8988T (cell line): ENCODE measurements around the gene SOBP.

Experiments used
- DNase-seq: peaks from one replicate; pipeline ENCODE4 v3.0.0; 2011

Gene SOBP

DNA sequence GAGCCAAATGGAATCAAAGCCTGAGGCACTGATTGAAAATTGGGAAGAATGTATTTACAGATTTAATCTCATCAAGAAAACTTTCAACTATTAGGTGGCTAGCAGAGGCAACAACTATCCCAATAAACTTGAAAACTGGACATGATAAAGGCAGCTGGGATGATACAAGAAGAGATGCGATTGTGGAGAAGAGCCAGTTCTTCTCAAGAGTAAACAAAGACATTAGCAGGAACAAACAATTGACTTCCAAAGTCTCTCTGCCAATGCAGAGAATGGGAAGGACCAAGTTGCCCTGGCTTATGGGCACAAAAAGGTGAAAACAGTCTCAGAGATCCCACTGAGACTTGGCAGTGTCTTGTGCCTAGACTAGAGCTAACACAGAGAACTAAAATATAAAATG lies 132.4 kb downstream of the SOBP start:
- no peak for DNase-seq

DNA sequence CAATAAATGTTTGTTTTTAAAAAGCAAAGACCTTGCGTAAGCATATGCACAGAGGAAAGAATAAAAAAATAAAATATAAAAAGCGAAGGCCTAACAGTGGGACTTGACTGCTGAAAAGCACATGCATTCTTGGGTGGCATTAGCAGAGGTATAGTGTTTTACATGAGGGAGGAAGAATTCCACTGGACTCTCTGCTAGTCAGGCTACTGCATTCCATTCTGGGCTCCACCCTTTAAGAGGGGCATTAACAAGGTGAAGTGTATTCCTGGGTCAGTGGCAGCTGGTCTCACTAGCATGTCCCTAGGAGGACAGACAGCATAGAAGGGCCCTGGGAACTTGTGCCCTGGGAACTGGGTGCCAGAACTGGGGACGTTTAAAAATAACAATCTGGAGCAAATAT lies 134.1 kb downstream of the SOBP start:
- DNase-seq: no peak

DNA sequence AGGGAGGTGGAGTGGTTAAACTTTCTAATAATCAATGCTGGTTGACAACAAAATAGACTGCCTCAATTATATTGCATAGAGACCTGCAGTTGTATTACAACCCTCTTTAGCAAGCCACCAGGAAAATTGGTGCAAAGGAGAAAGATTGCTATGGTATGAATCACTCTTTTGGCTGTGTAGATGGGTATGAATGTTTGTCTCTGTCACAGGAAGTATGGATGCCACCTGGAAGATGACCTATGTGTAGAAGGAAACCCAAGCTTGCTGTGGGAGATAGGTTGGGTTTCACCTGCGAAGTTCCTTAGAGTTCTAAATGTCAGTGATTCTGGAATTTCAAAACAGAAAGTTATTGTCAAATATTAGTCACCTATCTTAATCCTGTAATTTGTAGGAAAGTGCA lies 134.6 kb downstream of the SOBP start:
- DNase-seq: no peak

DNA sequence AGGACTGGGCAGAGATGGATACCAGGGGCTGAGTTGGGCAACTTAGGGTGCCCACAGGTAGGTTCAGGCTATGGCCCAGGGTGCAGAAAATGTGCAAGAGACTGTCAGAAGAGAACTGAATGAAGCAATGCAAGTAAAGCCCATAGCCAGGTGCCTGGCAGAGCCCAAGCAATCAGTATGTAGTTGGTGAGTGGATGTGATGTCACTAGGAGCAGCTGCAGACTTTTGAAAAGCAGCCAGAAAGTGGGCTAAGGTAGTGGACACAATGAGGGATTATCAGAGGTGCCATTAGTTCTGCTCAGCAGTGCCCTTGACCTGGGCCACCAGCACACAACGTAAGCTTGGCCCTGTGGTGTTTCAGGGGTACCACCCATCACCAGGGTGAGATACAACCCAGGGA lies 135.3 kb downstream of the SOBP start:
- no peak for DNase-seq

DNA sequence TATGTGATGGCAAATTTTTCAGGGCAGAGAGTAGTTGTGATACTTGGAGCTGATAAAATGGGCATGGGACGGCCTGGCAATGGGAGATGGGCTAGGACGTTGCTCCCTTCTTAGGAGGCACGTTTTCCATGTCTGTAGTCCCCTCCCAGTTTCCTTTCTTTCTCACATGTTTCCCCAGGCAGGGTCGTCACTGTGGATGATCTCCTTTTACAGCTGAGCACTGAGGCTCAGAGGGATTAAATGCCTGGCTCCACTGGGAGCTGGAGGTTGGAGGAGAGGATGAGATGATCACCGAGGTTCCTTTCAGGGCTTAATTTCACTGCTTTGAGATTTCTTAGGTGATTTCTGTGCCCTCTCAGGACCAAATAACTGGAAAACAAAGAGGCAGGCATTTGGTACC lies 136.7 kb downstream of the SOBP start:
- DNase-seq: no peak

DNA sequence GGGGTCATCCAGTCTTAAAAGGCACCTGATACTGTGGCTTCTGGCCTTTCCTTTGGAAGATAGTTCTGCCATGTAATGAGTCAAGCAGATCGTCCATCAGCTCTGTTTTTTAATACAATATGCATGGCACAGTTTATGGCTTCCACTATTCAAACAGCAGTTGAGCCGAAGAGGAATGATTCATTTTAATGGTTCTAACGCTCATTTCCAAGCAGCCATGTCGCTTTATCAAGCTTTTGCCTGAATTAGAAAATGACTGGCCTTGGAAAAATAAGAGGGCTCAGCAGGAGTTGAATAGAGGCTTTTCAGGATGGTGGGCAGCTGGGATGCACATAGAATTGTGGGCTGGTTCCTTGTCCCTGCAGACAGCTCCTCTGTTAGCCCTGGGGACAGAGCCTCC lies 138.1 kb downstream of the SOBP start:
- no peak for DNase-seq

DNA sequence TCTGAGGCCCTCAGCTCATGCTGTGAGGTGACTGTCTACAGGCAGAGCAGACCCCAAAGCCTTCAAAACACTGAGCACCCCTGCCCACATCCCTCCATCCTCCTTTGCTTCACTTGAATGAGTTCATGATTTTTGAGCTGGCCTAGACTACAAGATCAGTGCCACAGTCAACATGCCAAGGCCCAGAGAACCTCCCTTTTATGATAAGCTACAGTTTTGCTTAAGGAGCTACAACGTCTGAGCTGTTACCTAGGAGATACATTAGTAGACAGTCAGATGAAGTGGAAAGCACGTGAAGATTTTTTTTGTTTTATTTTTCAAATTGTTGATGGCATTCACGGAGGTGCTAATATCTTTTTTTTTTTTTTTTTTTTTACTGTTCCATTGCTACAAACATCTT lies 139.0 kb downstream of the SOBP start:
- DNase-seq: no peak

DNA sequence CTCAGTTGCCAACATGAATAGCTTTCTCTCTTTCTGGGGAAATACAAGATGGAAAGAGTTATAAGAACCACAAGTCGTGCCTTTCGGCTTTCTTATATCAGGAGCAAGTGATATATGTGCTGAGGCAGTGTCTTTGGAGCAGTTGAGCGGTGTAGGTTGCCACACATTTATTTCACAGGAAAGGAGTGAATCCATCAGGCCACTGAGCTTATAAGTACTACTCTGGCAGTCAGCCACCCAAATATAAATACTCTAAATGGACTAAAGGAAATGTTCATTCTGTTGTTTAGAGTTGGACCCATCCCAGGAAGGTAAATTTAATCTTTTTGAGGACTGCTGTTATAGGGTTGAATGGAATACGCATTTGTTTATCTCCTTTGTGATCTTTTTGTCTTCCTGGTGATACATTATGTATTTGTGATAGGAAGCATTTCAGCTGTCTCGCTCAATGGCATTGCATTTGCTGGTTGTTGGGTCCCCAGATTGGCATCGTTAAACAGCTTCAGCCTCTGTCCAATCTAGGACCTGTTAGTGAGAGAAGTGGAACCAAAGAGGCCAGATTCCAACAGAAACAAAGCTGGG lies 139.7 kb downstream of the SOBP start:
- DNase-seq: no peak

DNA sequence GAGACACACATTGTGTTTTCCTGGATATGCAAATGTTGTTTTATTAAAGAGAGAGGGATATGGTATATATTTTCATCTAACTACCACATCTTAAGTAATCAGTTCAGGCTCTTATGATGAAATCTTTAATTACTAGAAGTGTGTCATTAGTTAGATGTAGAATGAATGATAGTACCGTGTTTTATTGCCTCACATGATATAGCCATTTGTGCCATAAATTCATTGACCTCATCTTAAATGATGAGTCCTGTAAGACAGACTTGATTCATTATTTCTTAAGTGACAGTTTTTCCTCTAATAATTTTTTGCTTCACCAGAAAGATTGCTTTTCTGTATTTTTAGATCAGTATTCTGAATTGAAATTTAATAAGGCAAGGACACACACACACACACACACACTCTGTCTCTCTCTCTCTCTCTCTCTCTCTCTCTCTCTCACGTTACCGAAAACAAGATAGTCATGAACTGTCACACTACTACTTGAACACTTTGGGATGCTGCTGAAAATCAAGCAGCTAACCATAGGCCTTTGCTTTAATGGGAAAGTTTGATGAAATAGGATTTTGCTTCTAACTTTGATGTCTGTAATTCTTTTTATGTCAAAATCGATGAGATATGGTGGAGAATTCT lies 140.5 kb downstream of the SOBP start:
- DNase-seq: no peak

DNA sequence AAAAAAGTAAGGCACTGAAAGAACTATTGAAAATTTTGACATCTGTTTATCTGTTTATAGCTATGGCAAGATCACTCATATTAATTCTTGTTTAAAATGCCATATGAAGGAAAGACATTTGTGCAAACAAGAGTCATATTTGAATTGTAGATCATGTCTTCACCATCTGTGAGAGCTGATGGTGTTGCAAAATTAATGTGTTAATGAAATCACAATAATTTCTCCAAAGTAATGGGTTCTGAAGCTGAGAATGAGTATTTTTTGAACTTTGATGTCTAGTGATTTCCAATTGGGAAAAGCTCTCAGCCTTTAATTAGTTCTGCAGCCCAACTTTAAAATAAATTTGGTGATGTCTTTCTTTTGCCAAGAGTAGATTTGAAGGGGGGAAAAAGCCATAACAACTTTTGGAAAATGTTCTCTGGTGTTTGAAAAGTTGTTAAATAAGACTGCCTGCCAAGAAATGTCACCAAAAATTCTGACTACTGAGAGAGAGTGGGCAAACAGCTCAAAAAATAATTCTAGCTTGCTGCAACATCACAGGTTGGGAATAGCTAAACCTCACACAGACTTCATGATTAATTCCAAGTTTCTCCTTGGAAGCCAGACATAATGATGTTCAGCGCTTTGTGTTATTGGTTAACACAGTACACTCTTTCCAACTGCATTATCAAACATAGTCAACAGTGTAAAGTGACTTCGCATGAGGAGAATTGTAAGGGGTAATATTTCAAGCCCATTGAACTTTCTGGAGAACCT lies 142.6 kb downstream of the SOBP start:
- DNase-seq: no peak

DNA sequence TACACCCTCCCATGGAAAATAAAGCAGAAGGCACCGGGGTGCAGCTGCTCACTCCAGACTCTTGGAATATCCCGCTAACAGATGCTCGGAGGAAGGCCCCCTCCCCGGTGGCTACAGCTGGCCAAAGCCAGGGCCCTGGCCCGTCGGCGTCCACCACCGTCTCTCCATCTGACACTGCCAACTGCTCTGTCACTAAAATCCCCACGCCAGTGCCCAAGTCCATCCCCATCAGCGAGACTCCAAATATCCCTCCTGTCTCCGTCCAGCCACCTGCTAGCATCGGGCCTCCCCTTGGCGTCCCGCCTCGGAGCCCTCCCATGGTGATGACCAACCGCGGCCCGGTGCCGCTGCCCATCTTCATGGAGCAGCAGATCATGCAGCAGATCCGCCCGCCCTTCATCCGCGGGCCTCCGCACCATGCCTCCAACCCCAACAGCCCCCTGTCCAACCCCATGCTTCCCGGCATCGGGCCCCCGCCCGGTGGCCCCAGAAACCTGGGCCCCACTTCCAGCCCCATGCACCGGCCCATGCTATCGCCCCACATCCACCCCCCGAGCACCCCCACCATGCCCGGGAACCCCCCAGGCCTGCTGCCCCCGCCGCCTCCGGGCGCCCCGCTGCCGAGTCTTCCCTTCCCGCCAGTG lies 143.9 kb downstream of the SOBP start:
- DNase-seq: peak; percentile 54

DNA sequence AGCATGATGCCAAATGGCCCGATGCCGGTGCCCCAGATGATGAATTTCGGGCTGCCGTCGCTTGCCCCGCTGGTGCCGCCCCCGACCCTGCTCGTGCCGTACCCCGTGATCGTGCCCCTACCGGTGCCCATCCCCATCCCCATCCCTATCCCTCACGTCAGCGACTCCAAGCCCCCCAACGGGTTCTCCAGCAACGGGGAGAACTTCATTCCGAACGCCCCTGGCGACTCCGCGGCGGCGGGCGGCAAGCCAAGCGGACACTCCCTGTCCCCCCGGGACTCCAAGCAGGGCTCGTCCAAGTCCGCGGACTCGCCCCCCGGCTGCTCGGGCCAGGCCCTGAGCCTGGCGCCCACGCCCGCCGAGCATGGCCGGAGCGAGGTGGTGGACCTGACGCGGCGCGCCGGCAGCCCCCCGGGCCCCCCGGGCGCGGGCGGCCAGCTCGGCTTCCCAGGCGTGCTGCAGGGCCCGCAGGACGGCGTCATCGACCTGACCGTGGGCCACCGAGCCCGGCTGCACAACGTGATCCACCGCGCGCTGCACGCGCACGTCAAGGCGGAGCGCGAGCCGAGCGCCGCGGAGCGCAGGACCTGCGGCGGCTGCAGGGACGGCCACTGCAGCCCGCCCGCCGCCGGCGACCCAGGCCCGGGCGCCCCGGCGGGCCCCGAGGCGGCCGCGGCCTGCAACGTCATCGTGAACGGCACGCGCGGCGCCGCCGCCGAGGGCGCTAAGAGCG lies 144.6 kb downstream of the SOBP start:
- no peak for DNase-seq

DNA sequence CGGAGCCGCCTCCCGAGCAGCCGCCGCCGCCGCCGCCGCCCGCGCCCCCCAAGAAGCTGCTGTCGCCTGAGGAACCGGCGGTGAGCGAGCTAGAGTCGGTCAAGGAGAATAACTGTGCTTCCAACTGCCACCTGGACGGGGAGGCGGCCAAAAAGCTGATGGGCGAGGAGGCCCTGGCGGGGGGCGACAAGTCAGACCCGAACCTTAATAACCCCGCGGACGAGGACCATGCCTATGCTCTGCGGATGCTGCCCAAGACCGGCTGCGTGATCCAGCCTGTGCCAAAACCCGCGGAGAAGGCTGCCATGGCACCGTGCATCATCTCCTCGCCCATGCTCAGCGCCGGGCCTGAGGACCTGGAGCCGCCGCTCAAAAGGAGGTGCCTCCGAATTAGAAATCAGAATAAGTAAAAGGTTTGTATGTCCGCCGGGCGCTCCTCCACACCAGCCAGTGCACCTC lies 145.2 kb downstream of the SOBP start:
- no peak for DNase-seq

DNA sequence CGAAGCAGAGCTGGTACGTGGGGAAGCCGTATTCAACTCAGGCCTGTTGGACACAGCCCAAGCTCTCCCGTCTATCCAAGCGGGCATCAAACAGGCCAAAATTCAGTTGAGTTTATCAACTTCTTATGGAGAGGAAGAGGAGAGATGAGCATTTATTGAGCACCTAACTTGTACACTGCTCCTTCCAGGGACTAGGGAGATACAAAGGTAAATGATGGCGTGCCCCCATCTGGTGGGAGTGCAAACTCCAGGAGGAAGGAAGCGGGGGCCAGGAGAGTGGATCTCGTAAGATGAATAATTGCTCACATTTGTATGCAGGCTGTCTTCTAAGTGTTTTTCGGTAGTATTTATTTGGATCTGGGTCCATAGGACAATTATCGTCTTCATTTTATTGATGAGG lies 146.6 kb downstream of the SOBP start:
- DNase-seq: peak; percentile 69

DNA sequence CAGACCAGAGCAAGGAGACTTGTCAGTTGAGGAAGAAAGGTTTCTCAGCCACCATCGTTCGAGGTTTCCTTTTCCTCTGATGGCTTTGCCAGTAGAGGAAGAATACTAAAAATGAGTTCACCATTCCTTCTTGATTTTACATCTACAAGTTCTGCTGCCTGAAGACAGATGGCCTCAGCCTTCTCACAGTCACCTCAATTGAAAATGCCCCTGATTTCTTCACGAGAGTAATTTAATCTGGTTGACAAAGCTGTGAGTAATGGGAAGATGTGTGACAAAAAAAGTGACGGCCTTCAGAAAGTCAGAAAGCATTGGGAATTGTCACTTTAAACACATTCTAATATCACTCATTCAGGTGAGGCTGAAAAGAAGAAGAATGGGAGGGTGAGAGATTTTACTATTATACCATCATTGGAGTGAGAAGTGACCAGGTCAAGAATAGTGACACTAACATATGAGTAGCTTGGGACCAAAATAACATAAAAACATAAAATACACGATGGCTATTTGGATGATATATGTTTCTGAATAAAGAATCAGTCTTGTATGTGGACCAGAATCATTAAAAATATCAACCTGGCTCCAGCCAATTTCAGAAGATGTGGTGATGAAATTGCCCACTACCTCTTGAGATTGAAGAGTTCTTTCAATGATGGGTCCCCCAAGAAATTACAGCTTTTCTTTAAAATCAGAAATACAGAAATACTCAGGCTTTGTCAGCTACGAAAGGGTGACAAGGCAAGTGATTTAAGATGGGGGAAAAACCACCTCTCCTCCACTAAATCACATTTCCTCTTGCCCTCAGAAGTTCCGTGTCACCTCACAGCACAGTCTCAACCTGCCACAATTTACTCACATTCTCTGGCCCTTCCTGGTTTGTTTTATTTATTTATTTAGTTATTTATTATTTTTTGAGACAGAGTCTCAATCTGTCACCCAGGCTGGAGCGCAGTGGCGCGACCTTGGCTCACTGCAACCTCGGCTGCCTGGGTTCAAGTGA lies 147.7 kb downstream of the SOBP start:
- DNase-seq: no peak

DNA sequence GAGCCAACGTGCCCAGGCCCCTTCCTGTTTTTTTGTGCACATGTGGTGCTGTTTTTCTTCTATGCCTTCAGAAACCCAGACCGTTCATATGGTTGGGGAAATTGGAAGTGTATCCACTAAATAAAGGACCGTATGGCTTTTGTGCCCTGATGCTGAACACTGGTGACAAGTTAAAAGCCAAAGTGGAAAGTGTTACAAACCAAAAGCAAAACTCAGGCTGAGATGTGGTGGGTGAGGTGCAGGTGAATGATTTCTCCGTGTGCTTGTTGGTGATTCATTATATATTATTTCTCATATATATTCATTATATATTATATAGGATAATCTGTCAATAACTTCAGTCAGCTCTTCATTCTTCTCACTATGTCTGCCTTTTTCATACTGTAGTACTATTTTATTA lies 148.6 kb downstream of the SOBP start:
- DNase-seq: no peak

DNA sequence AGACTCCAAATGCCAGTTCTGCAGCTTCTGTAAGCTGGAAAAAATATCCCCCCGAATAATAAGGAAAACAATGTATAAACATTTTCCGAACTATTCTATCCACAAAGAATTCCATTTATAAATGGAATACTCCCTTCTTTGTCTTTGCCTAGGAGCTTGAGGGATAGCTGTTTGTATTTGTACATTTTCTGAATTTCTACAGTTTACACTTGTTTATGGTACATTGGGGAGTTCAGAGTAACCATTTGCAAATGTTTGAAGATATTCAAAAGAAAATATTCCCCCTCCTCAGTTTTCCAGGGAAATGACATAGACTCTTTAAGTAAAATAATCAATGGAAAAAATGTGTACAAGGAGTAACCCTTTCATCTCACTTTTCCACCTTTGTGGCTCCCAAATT lies 149.6 kb downstream of the SOBP start:
- DNase-seq: no peak

DNA sequence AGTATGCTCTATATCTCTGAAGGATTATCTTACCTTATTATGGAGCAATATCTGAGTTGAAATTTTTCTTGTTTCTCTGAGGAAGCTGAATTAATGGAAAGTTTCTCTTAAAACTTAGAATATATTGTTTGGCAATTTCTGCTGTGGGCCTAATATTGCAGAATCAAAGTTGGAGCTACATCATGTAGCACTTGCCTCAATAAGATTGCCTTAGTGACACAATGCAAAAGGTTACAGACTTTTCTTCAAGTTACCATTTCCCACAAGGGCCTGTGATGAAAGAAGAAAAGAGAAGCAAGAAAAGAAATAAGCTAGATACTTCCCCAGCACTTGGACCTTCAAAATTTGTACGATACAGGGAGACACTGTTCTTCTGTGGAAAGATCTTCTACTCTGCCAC lies 151.2 kb downstream of the SOBP start:
- DNase-seq: no peak

DNA sequence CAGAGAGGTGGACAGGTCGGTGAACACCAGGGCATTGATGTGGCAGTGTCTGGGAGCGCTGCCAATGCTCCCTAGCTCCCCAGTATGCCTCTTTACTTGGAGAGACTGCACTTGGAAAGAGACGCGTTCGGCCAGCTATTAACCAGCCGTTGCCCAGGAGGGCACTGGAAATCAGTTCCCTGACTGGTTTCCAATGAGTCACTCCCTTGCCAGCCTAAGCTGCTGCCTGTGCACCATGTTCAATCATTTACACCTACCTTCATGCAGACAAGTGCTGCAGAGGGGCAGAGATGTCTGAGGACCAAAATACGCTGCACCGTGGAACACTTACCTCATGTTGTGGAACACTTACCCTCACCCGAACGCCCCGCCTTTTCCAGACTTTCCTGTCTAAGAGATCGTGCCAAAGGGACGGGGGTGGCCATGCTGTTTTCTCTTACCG lies 151.6 kb downstream of the SOBP start:
- no peak for DNase-seq

DNA sequence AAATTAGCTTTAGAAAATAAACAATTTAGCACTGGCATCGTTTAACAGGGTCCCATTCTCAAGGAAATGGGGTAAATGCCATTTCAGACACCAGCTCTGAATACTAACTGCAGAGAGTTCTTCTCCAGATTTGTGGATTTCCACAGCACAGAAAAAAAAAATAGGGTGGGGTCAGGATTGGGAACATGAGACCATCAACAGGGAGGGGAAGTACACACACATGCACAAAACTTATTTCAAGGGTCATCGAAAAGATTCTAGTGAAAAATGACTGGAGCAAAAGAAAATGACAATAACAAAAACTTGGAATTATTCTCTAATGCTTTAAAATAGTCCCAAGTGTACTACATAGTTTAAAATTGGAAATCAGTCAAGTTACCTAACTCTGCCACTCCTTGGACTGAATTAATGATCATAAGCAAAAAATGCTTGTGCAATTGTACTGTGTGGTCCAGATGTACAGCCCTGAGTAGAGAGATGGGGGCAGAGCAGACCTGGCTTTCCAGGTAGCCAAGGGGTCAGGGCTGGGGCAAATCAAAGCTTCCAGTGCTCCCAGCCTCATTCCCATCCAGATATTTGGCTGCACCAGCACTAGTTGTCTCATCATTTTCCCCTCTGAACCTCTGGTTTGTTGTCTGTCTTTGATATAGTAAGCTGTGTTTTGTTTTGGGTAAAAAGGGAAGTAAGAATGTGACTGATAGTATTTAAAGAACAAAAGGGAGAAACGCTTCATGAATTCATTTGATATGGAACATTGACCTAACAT lies 152.4 kb downstream of the SOBP start:
- DNase-seq: no peak

DNA sequence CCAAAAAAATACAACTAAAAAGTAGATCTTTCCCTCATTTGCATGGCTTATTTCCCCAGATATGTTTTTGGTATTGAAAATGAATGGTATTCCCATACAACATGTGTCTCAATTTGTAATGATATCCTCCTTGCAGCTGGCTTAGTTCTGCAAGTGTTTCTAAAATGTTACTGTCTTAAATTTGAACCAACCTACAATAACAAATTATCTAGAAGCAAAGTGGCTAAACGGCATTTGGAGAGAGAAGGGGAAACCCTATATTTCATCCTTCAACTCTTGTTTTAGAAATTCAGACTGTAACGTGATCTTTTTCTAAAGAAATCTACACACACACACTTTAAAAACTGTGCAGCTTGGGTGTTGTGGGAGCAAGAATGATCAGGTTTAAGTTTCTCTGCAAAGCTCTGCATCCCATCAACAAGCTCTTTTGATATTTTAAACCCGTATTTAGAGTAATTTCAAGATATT lies 153.0 kb downstream of the SOBP start:
- no peak for DNase-seq
